ENCODE results near the gene STAC2. TPM values are rescaled to one million over a fixed set of nuclear protein-coding genes. Genes with fewer than 3 reads are reported as not detected.

The STAC2 gene
- total and polyA plus RNA-seq, 9 of the 15 experiments (the other 6 are each of a cell fraction or from before 2014, with no cell fraction given) = not detected

DNA sequence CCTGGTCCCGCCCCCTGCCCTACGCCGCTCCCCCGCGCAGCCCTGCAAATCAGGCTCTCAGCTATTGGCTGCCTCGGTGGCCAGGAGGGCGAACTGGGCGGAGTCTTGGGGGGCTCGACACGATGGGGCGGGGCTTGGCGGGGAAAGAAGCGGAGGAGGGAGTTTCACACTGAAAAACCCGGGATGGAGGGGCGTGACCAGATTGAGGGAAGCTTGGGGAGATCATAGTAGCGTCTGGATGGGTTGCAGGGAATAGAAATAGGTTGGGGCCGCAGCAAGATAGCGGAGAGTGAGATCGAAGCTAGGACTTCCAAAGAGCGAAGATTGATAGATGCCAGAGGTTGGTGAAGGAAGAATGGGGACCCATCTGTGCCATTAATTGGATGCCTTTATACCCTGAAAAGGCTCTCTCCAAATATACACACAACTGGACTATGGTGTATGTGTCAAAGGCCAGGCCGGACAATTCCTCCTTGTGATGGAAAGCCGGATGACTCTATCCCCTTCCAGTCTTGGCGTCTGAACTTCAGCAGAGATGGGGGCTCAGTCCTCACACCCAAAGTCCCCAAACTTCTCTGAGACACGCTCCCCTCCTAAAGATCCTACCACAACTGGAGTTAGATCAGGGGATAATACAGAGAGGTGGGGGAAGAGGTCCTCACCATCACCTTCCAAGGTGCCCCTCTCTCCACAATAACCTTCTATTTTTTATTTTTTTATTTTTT, 376 bp upstream of the STAC2 start:
- TF ChIP-seq PATZ1 (CRISPR knock-in tag; IDR thresholded peaks at IDR 0.05; ENCODE audit: borderline replicate concordance) (no peak), COPS2 (conservative IDR thresholded peaks at IDR 0.05) (no peak), ZNF561 (CRISPR knock-in tag; conservative IDR thresholded peaks at IDR 0.05) (no peak), XRCC4 (IDR thresholded peaks at IDR 0.05; ENCODE audit: extremely low read depth, insufficient read depth, insufficient read length) (no peak), GTF2E2 (tag; IDR thresholded peaks at IDR 0.05) (no peak), KDM1A (IDR thresholded peaks at IDR 0.05) (peak in 1 of 2 experiments; percentile 39; a peak in 1 of 4 replicates), MEIS2 (IDR thresholded peaks at IDR 0.05; ENCODE audit: partially characterized antibody) (no peak), SUPT5H (IDR thresholded peaks at IDR 0.05) (no peak), NCOA6 (IDR thresholded peaks at IDR 0.05) (no peak), NRF1 (conservative IDR thresholded peaks at IDR 0.05 in 1 of 2, IDR thresholded peaks at IDR 0.05 in 1 of 2) (0 out of 4 replicates have a peak, but pooled peaks of 1 of the 2 experiments have one; percentile 19)
- TF ChIP-seq, protein P1, sequence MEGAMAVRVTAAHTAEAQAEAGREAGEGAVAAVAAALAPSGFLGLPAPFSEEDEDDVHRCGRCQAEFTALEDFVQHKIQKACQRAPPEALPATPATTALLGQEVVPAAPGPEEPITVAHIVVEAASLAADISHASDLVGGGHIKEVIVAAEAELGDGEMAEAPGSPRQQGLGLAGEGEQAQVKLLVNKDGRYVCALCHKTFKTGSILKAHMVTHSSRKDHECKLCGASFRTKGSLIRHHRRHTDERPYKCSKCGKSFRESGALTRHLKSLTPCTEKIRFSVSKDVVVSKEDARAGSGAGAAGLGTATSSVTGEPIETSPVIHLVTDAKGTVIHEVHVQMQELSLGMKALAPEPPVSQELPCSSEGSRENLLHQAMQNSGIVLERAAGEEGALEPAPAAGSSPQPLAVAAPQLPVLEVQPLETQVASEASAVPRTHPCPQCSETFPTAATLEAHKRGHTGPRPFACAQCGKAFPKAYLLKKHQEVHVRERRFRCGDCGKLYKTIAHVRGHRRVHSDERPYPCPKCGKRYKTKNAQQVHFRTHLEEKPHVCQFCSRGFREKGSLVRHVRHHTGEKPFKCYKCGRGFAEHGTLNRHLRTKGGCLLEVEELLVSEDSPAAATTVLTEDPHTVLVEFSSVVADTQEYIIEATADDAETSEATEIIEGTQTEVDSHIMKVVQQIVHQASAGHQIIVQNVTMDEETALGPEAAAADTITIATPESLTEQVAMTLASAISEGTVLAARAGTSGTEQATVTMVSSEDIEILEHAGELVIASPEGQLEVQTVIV (CRISPR knock-in tag; IDR thresholded peaks at IDR 0.05; ENCODE audit: borderline replicate concordance) = no peak
- Histone ChIP-seq H3K9ac (ENCODE audit: insufficient read depth in 1 of 2, low read depth in 2 of 2, low read length in 2 of 2) (no peak overlapping the region), H3K79me2 (ENCODE audit: control insufficient read depth, insufficient read depth, low read length) (no peaks in the 10 kb centered on the region), H3K36me3 (ENCODE audit: control insufficient read depth, insufficient read depth, low read length) (no peaks in the 10 kb centered on the region), H3K9me1 (ENCODE audit: control insufficient read depth, insufficient read depth, low read length) (no peaks in the 10 kb centered on the region), H3K4me1 (replicated peaks in 1 of 2; ENCODE audit: control insufficient read depth in 2 of 2, insufficient read depth in 2 of 2, low read length in 2 of 2) (peaks cover 2 to 33% of the 10 kb centered on the region in 2 experiments; a peak in 3 of 5 replicates), H3K4me3 (peak overlapping the region; percentile 15; the same call in 1 of the 2 replicates), H3K27ac (ENCODE audit: extremely low read depth, low read depth, low read length) (no peak overlapping the region), H4K20me1 (replicated peaks; ENCODE audit: control insufficient read depth, insufficient read depth, low read length) (no peaks in the 10 kb centered on the region), H3K27me3 (ENCODE audit: control insufficient read depth in 2 of 2, insufficient read depth in 2 of 2, low read length in 2 of 2) (peaks cover 6 to 35% of the 10 kb centered on the region in 2 experiments; a peak in 4 of 5 replicates), H3K9me3 (replicated peaks; ENCODE audit: control insufficient read depth, insufficient read depth, low read depth, low read length) (no peaks in the 10 kb centered on the region), H2AFZ (ENCODE audit: low read depth, low read length) (no peak overlapping the region), H3K4me2 (ENCODE audit: insufficient read depth, low read length) (no peak overlapping the region)
- WGBS (ENCODE audit: insufficient coverage, low coverage, missing lambda C conversion rate) = 10% methylated on average over 18 of the region's 24 CpGs
- peak; percentile 75 to 93 (median 88) for DNase-seq (ENCODE audit: extremely low read depth in 1 of 4, low spot score in 3 of 4)
- BruUV-seq (replicated peaks) = no TSS peak
- in situ Hi-C loops (cut with MboI) (no loop called here), intact Hi-C loops (cut with micrococcal nuclease) (no loop called here)
- ATAC-seq = peak; percentile 74
- CTCF ChIA-PET (ENCODE audit: low intra/inter-chr PET ratio) = interaction anchor here (0.5 kb wide), 1 partner anchor 20 kb away, joined by 3 read pairs; no protein-coding TSS in a partner anchor
- POLR2A ChIA-PET = interaction anchor here (1.0 kb wide), 1 partner anchor 26 kb away, joined by 3 read pairs; the partner anchor contains the start of gene RPL19
- peak; percentile 76 for FAIRE-seq

Measured in K562 (cell line).